GM18873 (cell line): ENCODE data around the gene TP53RK.

ENCODE experiments used
- ATAC-seq: cut with Tn5 transposase; IDR thresholded peaks from one replicate; pipeline ENCODE4 v1.9.1; 2021; ENCODE audit warnings: mild to moderate bottlenecking, moderate library complexity, moderate number of reproducible peaks; ENCODE audit not compliant: unreplicated experiment, low FRiP score

Gene TP53RK

DNA sequence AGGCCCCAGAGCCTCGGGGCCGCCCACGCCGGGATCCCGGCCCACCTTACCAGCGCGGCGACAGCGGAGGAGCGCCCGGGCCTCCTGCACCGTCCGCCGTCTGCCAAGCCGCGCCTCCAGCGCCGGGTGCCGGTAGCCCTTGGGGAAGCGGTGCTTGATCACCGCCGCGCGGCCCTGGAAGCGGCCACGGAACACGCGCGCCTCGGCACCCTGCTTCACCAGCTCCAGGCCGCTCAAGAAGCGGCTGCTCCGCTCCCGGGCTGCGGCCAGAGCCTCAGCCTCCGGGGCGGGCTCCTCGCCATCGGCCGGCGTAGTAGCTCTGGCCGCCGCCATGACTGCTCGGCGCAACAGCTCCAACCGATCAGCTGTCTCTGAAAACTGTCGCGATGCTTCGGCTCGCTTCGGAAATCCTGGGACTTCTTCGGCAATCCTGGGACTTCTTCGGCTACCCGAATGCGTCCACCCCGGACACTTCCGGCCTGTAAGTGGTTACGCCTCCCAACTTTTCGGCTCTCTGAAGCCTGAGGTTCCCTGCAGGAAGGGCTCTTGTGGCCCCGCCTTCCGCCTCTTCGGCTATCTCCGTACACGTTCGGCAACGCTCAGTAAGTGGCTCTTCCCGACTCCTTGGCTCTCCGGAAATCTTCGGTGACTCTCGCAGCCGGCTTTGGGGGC is at the start of gene TP53RK:
Gene TP53RK (minus strand): TSS at position 363 of the 672 bp plus-strand sequence. CDS start 30 bp downstream, at position 333.
- ATAC-seq: peak; percentile 93

GRCh38 chr20:46735436-46735835 is 46.2 kb upstream of the TP53RK start:
- ATAC-seq: no peak

GRCh38 chr20:46731770-46732169 is 42.5 kb upstream of the TP53RK start:
- ATAC-seq: no peak

- ATAC-seq: no peak
Observed at GRCh38 chr20:46725186-46726165, 36.2 kb upstream of the TP53RK start.

DNA sequence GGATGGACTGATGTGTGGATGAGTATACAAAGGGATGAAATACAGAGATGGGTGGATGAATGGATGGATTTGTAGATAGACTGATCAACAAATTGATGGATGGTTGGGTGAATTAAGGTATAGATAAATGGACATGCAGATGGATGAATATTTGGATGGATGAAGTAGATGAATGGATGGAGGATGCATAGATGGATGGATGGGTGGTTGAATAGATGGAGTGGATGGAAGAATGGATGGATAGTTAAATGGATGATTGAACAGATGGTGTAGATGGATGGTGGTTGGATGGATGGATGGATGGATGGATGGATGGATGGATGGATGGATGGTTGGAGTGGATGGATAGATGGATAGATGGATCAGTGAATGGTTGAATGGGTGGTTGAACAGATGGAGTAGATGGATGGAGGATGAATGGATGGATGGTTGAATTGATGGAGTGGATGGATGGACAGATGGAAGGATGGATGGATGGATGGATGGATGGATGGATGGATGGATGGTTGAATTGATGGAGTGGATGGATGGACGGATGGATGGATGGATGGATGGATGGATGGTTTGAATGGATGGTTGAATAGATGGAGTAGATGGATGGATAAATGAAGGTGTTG is 35.2 kb upstream of the TP53RK start:
- ATAC-seq: no peak

DNA sequence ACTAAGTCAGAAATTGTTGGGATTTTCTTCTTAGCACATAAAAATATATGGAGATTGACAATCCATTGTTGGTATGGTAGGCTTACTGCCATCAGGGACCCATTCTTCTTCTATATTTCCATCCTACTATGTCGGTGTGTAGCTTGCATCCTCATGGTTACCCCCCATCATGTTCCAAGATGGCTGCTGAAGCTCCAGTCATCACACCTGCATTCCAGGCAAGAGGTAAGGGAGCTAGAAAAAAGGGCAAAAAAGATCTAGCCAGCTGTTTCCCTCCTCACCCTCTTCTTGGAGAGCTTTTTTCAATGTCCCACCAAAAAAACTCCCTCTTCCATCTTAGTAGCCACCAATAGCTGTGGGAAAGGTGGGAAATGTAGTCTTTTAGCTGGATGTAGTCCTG is 33.8 kb upstream of the TP53RK start:
- no peak for ATAC-seq

- no peak for ATAC-seq
Observed at GRCh38 chr20:46722450-46722849, 33.2 kb upstream of the TP53RK start.

- no peak for ATAC-seq
Observed at GRCh38 chr20:46721476-46721875, 32.2 kb upstream of the TP53RK start.

GRCh38 chr20:46720776-46721425 is 31.7 kb upstream of the TP53RK start:
- ATAC-seq: no peak

- ATAC-seq: no peak
Observed at GRCh38 chr20:46720019-46720418, 30.8 kb upstream of the TP53RK start.

GRCh38 chr20:46717818-46718541 is 28.7 kb upstream of the TP53RK start:
- no peak for ATAC-seq

- no peak for ATAC-seq
Observed at GRCh38 chr20:46715292-46715756, 26.1 kb upstream of the TP53RK start.

- no peak for ATAC-seq
Observed at GRCh38 chr20:46713957-46714834, 25.0 kb upstream of the TP53RK start.

DNA sequence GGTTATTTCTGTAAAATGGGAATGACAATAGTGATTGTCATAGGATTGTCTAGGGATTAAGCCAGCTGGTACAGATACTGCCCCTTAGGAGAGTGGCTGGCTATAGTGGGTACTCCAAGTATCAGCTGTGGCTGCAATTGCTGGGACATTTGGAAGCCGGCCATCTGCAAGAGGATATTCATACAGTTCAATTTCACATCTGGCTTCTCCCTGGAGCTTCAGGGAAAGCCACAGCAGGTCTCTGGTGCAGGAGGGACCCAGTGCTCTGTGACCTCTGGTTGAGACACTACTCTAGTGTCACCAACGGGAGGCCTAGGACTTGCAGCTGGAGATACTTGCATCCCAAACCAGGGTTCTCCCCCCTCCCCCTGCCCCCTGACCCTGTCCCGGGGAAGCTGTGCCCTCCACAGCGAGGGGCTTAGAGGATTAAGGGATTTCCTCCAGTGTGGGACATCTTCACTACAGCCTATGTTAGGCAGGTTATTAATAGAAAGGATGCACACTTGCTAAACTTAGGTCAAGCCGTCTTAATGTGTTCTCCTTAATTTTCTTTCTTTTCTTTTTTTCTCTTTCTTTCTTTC is 22.9 kb upstream of the TP53RK start:
- ATAC-seq: no peak

DNA sequence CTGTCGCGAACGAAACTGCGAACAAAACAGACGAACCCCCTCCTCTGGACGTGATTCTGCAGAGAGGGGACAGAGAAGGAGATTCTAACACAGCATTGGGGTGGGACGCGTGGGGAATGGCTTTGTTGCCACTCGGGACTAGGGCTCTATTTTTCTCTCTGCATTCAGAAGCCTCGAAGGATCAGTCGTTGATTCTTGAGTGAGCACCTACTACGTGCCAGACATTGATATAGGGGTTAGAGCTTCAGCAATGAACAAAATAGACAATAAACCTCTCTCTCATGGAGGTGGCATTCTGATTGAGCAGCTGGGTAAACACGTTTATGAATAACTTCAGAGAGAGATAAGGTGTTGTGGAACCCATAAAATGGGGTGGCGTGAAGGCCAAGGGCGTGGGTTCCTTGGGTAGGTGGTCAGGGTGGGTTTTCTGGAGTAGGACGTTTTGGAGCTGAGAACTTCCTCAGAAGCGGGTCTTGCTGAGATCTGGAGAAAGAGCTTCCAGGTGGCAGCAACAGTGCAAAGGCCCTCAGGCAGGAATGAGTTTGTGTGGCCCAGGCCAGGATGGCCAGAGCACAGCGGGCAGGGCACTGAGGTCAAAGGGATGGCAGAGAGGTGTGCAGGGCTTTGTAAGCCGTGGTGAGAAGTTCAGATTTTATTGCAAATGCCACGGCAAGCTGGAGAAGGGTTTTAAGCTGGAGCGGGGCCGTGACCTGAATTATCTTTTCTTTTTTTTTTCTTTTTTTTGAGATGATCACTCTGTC is 21.1 kb upstream of the TP53RK start:
- ATAC-seq: no peak

DNA sequence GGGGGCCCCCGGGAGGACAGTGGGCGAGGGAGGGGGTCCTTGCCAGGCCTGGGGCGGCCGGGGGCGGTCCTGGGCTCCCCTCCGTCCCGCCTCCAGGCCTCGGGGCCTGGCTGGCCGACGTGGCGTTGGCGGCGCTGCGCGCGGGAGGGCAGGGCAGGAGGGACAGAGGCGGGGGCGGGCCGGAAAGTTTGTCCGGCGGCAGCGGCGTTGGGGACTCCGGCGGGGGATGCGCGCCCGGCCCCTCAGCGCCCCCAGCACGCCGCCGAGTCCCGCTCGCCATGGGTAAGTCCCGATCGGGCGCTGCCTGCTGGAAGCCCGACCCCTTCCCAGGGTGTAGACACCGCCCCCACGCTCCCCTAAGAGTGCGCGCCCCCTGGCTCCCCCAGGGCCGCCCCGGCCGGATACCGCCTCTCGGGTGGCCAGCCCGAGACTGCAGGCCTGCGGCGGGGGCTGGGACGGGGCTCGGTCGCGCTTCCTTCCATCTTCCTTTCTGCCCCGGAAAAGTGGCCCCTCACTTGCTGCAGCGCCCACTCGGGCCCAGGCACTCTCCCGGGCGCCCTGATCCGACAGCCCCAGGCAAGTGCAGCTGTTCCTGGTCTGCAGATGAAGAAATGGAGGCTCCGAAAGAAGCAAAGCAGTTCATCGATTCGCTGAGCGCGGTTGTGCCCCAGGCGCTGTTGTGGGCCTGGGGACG is 20.4 kb upstream of the TP53RK start, which contains the start of gene SLC2A10:
Gene SLC2A10 (plus strand): TSS at position 191 of the 694 bp plus-strand sequence. CDS start 88 bp downstream, at position 279.
- no peak for ATAC-seq

DNA sequence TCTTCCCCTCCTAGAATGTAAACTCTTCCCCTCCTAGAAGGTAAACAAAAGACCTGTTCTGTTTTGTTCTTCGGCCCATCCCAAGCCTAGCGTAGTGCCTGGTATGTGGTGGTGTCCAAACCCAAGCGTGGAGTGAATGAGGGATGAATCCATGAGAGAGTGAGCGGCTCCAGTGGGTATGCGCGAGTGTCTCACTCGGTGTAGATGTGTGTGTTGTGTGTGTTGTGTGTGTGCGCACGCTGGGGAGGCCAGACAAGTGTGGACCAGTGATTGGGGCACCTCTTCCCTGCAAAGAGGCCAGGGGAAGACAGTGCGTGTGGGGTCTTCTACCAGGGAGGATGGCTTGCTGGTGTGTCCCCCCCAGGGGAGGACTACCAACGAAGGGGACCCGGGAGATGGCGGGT is 19.8 kb upstream of the TP53RK start:
- no peak for ATAC-seq
